ENCODE data around the gene LTK.

LTK gene

DNA sequence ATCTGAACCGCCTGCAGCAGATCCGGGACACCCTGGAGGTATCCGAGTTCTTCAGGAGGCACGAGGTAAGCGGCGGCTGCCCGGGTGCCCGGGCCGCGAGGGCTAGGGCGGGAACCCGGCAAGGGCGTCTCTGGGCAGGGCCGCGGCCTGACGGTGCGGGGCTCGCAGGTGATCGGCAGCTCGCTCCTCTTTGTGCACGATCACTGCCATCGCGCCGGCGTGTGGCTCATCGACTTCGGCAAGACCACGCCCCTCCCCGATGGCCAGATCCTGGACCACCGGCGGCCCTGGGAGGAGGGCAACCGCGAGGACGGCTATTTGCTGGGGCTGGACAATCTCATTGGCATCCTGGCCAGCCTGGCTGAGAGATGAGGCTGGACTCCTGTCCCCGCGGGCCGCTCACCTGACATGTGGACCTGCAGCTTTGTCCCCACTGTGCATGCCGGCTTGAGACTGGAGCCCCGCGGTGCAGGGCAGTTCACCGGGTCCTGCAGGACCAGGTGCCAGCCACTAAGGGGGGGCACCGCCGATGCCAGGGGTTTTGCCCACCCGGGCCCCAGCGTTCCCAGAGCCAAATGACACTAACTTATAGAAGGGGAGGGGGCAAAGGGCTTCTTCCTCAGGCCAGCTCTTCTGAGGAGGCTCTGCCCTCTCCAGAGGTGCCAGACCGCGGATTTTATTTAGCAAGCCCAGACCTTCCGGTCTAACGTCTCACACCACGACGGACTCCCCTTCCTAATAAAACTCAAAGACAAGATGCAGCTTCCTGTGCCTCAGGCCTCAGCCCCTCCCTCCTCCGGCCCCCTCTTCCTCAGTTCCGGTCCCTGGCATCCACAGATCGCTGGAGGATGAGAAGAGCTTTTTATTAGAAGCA lies 10.6 kb downstream of the LTK start:
- TF ChIP-seq CTCF (IDR thresholded peaks at IDR 0.05) = no peak

GRCh38 chr15:41501931-41502794 lies 11.5 kb downstream of the LTK start:
- no peak for TF ChIP-seq CTCF (IDR thresholded peaks at IDR 0.05)

DNA sequence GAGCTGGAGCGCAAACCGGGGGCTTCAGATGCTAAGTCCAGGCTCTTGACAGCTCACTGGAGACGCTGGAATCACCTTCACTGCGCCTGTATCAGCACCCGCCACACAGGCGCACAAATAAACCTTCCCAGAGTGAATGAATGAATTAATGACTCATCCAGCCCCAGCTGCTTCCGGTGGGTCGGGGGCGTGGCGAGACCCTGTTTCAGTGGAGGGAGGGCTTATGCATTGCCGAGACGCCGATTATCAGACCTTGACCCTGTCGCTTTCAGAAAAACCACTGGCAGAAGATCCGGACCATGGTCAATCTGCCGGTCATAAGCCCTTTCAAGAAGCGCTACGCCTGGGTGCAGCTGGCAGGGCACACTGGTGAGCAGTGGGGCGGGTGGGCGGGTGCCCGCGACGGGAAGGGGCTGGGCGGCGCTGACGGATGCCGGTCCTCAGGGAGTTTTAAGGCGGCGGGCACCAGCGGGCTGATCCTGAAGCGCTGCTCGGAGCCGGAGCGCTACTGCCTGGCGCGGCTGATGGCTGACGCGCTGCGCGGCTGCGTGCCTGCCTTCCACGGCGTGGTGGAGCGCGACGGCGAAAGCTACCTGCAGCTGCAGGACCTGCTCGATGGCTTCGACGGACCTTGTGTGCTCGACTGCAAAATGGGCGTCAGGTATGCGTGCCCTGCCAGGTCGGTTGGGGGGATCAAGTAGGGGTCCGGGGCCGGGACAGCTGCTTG lies 12.3 kb downstream of the LTK start:
- TF ChIP-seq CTCF (IDR thresholded peaks at IDR 0.05) = no peak

DNA sequence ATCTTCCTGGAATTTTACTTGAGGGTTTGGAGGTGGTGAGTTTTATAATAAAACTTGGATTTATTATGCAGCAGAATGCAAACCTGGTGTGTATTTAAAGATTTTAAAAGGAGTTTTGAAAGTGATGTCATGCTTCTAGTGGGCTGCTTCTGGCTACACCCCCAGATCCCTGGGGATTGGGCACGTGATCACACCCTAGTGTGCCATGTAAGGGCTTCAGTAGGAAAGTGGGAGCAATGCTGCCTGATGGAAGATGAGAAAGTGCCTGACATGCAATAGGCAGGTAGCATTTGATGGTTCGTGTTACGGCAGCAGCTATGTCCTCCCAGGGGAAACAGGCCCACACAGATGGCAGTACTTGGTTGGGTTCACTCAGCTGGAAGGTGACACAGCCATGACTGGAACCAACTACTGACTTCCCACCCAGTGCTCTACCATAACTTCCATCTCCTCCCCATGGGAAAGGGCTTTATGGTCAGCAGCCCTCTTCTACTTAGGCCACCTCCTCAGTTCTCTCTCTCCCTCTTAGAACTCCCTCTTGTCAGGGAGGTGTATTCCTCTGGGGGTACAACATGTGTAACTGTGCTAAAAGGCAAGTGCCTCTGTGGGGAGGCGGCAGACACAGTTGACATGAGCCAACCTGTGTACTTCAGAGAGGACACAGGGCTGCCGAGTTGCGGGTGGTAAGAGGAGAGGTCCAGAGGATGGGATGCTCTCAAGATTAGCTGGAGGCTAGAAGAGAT lies 14.3 kb downstream of the LTK start:
- TF ChIP-seq CTCF (IDR thresholded peaks at IDR 0.05) = no peak

DNA sequence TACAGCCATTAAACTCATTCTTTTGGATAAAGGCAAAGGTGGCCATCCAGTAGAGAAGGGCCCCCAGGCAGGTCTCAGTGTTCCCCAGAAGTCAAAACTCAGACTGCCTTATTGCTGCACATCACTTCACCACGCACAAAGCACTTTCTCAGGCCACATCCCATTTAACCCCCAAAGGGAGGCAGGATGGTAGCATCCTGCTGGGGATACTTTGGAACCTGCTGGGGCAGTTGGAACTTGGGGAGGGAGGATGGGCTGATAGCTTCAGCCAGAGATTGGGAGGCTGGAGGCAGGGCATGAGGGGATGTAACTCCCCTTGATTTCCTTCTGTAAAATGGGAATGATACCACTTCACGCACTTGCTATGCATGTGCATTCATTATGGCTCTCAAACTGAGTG lies 15.0 kb downstream of the LTK start:
- no peak for TF ChIP-seq CTCF (IDR thresholded peaks at IDR 0.05)

GRCh38 chr15:41495736-41496599 lies 17.7 kb downstream of the LTK start:
- TF ChIP-seq CTCF (IDR thresholded peaks at IDR 0.05) = no peak
